Activated CD8-positive, alpha-beta memory T cell treated with anti-CD3 and anti-CD28 coated beads, Interleukin-2, amount 50 U/mL, for 24 hours (primary cell): ENCODE data around the gene SEC61B.

Experiments
- DNase-seq: peaks from one replicate; pipeline ENCODE4 v3.0.0-alpha.2; 2020; ENCODE audit errors: extremely low read depth

Gene SEC61B

GRCh38 chr9:99221621-99222415, at the start of gene SEC61B, which contains the start of gene ALG2:
TSS of gene SEC61B (plus strand) at chr9:99222282. CDS start at chr9:99222364, 82 bp downstream.
TSS of gene ALG2 (minus strand) at chr9:99221942. CDS start at chr9:99221894, 48 bp downstream.
- DNase-seq, result peak; percentile 88

- DNase-seq, result no peak
These were observed 48.2 kb upstream of the SEC61B start for GRCh38 chr9:99173570-99174504.

DNA sequence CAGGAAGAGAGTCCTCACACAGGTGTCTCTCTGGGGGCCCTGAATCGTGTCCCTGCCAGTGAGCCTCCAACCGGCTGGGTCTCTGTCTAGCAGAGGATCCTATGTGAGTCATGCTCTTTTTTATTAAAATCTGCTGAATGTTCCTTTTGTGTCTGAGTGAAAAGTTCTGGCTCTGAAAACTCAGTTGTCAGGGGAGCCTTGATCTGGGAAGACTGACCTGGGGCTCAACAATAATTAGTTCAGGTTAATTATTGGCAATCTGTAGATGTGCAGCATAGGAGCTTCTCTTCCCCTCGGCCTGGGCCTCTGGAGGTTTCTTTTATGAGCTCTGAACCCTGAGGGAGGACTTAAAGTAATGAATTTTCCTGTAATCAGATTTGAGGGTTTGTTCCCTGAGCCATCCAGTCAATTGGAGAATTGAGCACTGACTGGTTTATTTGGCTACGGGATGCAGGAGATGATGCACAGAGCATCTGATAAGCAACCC, 45.5 kb upstream of the SEC61B start:
- DNase-seq, result no peak

GRCh38 chr9:99177576-99178366, 44.3 kb upstream of the SEC61B start:
- no peak for DNase-seq

- no peak for DNase-seq
These were observed 42.9 kb upstream of the SEC61B start for GRCh38 chr9:99178912-99179872.

DNA sequence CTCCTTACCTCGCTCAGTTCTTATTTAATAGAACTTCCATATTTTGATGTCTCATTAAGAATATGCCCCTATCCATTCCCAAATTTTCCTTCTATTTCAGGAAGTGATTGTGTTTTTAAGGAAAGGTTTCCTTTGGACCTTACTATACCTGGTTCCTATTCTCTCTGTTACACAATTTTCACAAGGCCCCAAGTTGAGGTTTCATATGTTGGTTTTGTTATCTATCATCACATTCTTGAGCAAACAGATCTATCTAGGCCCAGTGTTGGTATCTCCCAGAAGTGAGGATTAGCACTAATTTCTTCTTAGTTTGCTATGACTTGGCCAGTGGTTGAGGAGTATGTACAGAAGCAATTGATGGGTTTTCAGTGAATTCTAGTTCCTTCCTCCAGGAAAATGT, 41.9 kb upstream of the SEC61B start:
- DNase-seq, result no peak

DNA sequence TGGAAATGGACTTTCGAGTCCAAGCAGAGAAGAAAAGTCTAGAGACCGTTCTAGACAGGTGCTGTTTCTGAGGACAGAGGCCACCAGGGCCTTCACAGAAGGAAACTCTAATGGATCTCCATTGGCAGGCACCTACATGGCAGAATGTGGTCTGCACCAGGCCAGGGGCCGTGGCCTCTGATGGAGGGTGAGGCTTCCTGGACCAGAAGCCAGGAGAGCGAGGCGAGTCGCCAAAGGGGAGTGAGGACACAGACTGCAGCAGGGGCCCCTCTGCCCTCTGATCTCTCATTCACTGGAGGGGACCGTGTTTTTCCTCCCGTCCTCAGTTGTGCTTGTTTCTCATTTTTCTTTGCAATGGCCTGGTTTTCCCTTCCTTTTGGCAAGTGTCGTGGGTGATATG, 41.4 kb upstream of the SEC61B start:
- no peak for DNase-seq

DNA sequence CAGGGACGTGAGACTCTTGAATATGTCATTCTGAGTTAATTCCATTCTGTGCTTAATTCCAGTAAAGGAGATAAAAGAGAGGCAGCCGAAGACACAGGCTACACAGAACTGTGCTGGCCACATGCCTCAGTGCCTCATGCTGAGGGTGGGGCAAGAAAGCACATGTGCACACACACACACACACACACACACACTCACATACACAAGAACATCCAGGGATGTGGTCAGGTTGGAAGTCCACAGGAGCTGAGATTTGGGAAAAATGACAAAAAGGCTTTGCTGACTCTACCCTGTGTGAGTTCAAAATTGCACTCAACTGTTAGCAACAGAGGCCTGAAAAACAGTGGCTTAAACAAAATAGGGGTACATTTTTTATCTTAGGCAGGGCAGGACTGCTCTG, 40.9 kb upstream of the SEC61B start:
- no peak for DNase-seq

GRCh38 chr9:99181621-99182020, 40.5 kb upstream of the SEC61B start:
- no peak for DNase-seq

DNA sequence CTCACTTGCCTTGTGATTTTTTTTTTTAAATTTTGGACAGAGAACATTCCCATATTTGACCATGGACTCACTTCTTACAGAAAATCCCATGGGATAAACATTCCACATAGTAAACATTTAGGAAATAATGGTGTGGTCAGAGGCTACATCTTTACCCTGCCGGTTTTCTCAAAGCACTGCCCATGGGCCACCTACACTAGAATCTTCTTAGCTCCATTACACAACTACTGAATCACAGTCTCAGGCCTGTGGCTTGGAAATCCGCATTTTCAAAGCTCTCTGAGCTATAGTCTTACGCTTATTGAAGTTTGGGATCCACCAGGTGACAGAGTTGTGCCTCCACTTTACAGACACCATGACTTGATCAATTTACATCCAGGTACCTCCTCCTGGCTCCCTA, 39.7 kb upstream of the SEC61B start:
- no peak for DNase-seq

DNA sequence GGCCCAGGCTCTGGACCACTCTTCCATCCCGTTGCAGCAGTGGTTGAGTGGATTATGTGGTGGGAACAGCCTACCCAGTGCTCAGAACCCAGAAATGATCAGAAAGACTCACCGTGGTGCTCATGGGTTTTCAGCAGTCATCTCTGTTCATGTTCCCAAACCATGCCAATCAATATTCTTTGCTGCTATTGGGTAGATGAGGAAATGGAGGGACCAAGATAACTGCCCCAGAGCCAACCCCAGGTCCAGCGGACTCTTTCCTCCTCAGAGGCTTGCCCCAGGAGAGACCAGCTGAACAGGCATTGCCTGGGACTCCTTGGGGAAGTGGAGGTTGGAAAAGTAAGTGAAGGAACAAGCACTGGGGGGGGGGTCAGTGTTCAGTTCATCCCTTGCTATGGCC, 38.5 kb upstream of the SEC61B start:
- DNase-seq, result no peak

GRCh38 chr9:99184110-99184474, 38.0 kb upstream of the SEC61B start:
- DNase-seq, result no peak

GRCh38 chr9:99184475-99185347, 37.4 kb upstream of the SEC61B start:
- DNase-seq, result peak; percentile 47

DNA sequence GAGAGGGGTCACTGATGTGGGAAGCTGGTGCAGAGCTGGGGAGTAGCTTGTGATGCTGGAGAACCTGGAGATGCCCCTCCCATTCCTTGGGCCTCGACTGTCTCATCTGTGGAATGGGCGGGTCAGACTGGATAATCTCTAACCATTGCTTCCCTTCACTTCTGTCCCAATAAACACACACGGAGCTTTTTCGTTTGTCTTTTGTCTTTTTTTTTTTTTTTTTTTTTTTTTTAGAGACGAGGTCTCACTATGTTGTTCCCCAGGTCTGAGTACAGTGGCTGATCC, 36.8 kb upstream of the SEC61B start:
- no peak for DNase-seq

GRCh38 chr9:99185934-99186333, 36.1 kb upstream of the SEC61B start:
- DNase-seq, result no peak

DNA sequence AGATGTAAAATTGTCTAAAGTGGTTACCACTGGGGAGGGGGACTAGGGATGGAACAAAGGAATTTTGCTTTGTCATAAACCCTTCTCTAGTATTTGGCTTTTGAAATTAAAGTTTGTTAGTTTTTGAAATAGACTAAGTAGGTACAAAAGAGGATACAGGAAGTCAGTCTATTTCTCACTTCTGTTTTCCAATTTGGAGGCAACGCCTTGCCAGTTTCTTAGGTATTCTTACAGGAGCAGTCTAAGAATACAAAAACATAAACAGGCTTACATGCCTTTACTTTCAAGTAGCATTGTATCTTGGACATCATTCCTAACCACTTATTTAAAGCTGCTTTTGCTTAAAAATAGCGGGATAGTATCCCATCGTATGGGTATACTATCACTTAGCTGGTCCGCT, 34.8 kb upstream of the SEC61B start:
- DNase-seq, result no peak

DNA sequence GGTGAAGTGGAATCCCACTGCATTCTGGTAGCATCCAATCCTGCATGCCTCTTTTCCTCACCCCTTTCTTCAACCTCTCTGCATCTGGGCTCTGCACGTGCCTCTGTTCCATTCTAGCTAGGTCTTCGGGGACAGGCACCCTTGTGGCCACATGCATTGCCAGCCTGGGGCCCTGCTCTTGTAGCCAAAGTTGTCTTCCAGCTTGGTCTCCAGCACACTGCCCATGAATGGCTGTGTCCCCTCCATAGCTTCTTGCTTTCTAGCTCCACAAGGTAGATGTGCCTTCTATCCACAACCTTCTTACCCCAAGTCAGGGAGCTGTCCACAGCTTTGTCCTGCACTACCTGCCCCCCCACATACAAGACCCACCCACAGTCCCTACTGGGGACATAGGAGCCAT, 32.9 kb upstream of the SEC61B start:
- no peak for DNase-seq

DNA sequence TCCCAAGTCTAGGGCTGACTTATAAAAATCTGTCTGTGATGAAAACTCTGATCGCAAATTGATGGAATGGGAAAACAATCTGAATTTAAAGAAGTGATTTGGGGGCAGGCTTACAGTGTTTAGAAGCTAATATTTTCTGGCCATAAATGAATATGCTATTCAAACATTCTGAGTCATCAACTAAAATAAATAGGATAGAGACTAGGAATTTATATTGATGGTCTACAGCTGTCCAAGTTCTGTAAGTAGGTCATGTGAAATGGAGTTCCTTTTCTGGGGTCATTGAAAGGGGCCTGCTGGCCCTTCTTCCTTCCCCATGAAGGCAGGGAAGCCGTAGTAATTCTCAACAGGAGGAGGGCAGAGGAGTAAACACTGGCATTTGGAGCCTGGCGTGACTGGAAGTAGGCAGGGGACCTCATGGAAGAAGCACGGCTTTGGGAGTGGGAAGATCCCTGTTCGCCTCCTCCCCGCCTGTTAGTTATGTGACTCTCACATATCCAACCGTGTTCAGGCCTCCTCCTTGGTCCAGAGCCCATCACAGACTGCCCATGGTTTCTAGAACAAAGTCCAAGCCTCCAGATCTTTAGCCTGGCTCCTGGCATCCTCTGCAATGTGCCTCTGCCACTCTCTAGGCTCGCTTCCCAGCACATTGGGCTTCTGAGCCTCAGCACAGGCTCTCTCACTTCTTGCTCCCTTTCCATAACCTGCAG, 32.0 kb upstream of the SEC61B start:
- DNase-seq, result no peak

DNA sequence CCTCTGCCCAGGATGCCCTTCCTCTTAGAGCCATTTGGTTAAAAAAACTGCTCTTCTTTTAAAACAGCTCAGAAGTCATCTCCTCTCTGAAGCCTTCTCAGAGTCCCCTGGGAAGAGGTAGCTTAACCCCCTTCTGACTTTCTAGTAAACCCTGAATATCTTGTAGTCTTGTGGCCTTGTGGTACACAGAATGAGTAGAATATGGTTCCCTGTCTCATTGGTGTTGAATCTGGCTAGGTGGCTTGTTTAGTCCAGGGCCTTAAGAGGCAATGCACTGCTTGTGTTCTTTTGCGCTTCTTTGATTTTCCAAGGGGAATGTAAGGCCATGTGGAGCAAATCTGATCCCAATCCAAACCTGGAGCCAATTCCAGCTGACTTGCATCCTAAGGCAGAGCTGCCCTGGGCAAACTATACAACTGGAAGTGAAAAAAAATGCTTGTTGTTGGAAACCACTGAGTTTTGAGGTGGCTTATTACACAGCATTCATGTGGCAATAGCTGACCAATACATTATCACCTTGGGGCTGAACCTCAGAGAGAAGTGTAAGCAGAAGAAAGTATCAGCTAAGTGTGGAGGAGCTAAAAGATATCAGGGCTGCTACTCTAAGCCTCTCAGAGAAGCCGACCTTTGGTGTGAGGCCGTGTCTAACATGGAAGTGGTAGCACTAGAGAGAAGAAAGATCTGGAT, 31.3 kb upstream of the SEC61B start:
- DNase-seq, result no peak
